Erythroblast (primary cell): ENCODE measurements around the gene HIRA.

Experiments
- GATA1 ChIP-seq: IDR thresholded peaks from 2 replicates; pipeline ENCODE4 v1.6.1; 2011; ENCODE audit warnings: low read depth, mild to moderate bottlenecking, control low read depth, low read length, moderate library complexity
- POLR2A ChIP-seq: IDR thresholded peaks from 2 replicates; pipeline ENCODE4 v1.6.1; 2011; ENCODE audit warnings: mild to moderate bottlenecking, low read length

- no peak for TF ChIP-seq POLR2A
- no peak for TF ChIP-seq GATA1
These were observed 33.8 kb downstream of the HIRA start for GRCh38 chr22:19397734-19398104.
